GM19324 (cell line): ENCODE data around the gene PEX10.

Experiments used
- ATAC-seq: cut with Tn5 transposase; IDR thresholded peaks from one replicate; pipeline ENCODE4 v1.9.1; 2021; ENCODE audit warnings: mild to moderate bottlenecking, moderate library complexity; ENCODE audit not compliant: unreplicated experiment, low FRiP score

PEX10 gene

DNA sequence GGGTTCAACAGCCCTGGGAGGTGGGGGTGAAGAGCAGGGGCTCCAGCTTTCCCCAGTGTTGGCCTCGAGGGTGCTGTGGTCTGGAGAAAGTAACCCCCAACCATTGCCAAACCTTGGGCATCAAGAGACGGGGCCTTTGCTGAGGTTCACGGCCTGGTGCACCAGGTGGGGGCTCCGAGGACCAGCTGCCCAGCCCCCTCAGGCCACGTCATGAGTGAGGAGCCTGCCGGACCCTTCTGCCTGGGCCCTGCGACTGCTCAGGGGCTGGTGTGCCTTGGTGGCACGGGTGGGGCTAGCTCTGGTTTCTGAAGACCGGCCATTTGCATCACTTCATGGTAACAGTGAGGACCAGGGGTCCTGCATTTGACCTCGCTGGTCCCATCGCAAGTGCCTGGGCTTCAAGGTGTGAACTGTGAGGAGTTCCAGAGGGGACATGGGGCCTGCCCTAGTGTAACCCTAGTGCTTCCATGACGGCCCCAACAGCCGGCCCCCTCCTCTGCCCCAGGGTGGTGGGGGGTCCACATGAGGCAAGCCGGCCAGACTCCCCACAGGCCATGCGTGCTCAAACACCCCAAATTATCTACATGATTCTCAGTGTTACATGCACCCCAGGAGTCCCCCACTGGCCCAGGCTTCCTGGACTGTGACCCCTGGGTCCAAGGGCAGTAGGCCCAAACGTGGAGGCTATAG lies 34.5 kb downstream of the PEX10 start:
- no peak for ATAC-seq

DNA sequence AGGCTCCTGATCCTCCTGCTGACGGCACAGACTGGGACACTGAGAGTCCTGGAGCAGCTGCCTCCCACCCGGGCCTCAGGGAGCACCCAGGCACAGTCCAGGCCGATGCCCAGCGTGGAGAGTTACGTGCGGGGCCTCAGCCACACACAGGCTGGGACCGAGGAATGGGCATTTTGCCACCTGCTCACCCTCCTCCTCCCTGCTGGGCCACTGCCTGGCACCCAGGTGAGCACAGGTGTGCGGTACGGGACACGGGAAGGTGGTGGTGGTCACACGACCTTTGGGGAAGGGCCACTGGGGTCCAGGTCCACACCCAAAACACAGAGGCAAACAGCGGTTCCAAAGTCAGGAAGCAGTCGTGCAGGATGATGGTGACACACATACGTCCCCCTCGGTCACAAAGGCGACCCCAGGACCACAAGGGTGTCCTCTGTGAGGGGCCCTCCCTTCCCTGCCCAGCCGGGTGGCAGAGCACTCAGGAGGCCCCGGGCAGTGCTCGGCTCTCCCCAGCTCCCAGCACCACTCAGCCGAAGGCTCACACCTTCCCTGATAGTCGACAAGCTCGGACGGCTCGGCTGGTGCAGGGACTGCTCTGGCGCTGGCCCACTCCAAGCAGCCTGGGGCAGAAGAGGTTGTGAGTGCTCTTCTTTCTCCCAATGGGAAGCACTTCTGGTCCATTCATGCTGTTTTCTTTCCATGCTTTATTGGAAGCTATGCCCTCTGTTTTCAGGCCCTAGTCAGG lies 35.3 kb downstream of the PEX10 start:
- ATAC-seq: no peak

DNA sequence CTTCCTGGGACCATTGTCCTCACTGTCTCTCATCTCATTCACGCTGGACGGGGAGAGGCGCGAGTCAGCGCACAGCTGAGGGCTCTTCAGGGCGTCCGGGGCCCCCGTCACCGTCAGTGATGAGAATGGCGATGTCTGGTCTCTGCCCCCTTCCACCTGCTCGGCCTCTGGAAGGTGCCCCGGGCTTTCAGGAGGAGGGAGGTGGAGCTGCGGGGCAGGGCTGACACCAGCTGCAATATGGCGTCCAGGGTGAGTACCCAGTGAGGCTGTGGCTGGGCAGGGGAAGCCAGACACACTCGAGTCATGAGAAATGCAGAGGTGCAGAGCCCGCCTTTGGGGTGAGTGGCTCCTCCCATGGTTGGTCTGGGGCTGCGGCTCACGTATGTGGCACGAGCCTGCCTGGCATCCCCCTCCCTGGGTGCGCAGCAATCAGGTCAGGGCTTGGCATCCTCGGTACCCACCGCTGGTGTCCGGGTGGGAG lies 36.1 kb downstream of the PEX10 start:
- ATAC-seq: no peak

GRCh38 chr1:2375923-2376260 lies 36.5 kb downstream of the PEX10 start:
- ATAC-seq: no peak

DNA sequence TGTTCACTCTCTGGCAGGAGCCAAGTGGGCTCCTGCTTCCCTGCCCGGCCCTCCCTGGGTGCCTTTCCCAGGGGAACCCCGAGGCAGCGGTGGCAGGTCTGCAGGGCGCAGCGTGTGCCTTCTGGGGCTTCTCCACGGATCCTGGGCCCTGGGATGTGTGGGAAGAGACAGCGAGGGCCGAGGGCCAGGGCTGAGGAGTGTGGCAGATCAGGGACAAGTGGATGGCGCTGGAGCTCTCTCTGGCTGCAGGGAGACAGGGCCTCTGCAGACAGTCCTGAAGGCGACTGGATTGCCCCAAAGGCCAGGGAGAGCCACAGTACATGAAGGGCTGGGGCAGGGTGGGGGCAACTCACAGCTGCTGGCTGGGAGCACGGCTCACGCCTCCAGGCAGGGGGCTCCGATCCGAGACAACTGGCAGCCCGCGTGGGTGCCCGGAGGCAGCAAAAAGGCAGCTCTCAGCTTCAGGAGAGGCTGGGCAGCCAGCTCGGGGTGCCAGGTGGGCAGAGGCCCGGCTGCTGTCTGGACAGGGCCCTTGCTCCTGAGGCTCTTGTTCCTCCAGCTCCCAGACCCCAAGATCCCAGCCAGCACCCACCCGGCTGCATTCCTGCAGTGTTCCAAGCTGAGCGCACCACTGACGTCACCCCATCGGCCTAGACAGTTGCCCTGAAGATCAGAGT lies 37.0 kb downstream of the PEX10 start:
- no peak for ATAC-seq

DNA sequence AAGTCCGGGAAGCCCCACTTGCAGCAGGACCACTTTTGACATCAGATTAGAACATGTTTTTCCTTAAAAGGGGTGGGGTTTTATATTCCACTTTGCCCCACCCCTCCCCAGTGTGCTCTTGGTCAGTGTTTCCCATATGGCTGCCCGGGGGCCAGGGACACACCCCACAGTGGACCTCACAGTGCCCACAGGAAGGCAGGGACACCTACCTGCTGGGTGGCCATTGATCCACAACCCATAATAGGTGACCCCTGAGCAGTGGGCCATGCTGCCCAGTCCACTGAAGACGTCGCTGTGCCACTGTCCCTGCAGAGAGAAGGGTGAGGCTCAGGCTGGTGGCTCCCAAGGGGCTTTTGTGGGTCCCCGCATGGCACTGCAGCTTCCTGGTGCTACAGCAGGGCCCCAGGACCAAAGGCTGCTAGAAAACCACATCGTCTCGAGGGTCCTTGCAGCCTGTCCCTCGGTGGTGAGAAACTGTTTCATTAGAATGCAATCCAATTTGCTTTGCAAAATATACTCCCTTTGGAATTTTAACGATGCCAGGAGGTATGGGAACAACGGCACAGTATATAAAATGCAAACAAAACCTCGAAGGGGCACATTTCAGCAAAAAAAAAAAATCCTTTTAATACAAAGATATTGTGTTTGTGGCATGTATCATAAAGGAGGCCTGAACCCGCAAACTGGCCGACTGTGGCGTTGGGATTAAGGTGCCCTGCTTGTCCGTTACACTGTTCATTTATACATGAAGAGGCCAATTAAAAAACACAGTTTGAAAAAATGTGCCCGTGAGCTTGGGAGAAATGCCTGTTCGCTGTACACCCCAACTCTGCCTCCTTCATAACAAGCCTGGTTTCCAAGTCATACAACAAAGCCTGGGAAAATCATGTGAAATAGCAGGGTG lies 37.9 kb downstream of the PEX10 start:
- ATAC-seq: no peak

DNA sequence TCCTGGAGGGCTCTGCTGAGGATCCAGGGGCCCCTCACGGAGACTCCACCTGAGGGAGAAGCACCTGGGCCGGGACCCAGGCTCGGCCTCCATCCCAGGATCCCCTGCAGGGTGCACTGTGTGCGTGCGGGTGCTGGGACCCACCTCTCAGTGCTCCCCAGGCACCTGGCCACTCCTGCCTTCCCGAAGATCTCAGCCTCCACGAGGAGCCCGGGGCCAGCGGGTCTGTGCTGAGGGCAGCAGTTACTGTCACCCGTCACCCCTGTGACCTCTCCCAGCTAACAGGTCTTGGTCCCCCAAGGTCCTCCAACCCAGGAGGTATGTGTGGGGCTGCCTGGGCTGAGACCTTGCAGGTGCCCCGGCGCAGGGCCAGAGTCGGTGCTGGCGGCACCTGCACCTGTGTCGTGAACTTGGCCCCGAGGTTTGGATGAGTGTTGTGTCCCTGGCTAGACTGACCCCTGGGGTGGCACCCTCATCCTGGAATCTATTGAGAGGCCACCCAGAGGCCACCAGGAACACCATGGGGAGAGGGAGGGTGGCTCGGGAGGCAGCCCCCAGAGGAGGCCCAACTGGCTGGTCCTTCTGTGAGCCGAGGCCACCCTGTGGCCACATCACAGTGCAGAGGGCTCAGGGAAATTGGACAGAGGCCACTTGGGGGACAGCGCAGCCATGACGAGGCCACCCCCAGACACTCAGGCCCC lies 38.7 kb downstream of the PEX10 start:
- no peak for ATAC-seq

GRCh38 chr1:2372551-2373490 lies 39.5 kb downstream of the PEX10 start:
- no peak for ATAC-seq

DNA sequence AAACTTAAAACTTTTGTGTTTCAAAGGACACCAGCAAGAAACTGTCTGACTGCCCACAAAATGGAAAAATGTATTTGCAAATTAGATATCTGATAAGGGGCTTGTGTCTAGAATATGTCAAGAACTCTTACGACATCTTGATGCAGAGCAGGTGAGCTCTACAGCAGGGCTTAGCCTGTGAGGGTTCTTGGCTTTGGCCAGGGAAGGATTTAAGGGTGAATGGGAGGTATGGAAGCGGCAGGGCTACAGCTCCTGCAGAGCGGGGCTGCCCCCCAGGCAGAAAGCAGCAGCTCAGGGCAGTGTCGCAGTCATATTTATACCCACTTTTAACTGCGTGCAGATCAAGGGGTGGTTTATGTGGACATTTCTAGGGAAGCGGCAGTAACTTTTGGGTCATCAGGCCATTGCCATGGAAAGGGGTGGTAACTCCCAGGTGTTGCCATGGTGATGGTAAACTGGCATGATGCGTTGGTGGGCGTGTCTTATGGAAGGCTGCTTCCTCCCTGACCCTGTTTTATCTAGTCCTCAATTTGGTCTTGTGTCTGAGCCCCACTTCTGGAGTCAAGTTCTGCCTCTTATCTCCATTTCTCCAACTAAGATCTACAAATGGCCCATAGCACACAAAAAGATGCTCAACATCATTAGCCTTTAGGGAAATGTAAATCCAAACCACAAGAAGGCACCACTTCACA lies 44.2 kb downstream of the PEX10 start:
- ATAC-seq: no peak

DNA sequence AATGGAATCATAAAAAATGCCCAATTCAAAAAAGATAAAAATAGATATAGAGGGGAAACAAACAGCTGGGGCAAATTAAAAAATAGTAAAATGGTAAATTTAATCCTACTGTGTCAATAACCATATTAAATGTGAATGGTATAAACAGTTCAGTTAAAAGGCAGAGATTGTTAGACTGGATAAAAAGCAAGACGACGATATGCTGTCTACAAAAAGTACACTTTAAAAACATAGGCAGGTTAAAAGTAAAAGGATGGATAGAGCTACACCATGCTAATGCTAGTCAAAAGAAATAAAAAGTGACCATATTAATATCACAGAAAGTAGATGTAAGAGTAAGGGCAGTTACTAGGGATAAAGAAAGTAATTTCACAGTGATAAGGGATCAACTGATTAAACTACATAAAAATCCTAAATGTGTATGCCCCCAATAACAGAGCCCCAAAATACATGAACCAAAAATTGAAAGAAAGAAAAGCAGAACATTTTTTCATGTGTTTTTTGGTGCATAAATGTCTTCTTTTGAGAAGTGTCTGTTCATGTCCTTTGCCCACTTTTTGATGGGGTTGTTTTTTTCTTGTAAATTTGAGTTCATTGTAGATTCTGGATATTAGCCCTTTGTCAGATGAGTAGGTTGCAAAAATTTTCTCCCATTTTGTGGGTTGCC lies 48.4 kb downstream of the PEX10 start:
- no peak for ATAC-seq

GRCh38 chr1:2360588-2361364 lies 51.6 kb downstream of the PEX10 start:
- ATAC-seq: no peak

- ATAC-seq: no peak
Measured at GRCh38 chr1:2358651-2359640, 53.4 kb downstream of the PEX10 start.

- ATAC-seq: no peak
Measured at GRCh38 chr1:2358072-2358471, 54.3 kb downstream of the PEX10 start.

DNA sequence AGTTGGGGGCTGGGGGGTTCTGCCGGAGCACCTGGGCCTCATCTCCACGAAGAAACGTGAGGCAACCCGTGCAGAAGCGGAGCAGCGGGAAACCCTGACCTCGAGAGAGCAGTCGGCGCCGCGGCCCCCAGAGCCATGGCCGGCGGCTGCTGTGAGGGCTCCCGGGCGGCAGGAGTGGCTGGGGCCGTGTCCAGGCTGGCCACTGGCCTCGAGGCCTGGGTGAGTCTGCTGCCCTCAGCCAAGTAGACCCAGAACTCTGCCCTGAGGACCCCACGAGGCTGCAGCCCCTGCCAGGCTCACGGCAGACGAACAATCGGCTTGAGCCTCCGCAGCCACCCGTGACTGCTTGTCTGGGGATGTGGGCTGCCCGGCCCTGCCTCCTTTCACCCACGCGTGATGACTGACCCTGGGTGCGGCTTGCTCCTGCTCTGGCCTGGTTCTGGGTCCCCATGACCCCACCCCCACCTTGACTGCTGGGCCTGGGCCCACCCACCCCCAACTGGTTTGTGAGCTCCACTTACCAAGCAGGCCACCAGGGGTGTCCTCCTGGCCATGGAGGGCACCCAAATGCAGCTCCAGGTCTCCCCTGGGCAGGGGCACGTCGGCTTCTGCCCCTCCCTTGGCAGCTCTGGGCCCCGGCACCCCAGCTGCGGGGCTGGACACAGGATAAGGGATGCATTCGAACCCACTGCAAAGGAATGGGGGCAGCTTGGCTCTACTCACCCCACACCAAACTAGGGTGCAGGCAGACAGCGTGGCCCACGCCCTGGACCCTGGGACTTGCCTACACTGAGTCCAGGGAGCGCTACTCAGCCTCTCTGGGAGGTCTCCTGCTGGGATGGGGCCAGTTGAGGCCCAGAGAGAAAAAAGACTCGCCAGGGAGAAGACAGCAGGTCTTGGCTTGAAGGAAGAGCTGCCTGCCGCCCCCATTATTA lies 55.2 kb downstream of the PEX10 start:
- ATAC-seq: no peak

- ATAC-seq: no peak
Measured at GRCh38 chr1:2356401-2356800, 56.0 kb downstream of the PEX10 start.
